HG03097 (cell line): ENCODE data around the gene YJEFN3.

Source experiments
- ATAC-seq: cut with Tn5 transposase; IDR thresholded peaks from one replicate; pipeline ENCODE4 v1.9.1; 2021; ENCODE audit not compliant: unreplicated experiment, low FRiP score

Gene YJEFN3

DNA sequence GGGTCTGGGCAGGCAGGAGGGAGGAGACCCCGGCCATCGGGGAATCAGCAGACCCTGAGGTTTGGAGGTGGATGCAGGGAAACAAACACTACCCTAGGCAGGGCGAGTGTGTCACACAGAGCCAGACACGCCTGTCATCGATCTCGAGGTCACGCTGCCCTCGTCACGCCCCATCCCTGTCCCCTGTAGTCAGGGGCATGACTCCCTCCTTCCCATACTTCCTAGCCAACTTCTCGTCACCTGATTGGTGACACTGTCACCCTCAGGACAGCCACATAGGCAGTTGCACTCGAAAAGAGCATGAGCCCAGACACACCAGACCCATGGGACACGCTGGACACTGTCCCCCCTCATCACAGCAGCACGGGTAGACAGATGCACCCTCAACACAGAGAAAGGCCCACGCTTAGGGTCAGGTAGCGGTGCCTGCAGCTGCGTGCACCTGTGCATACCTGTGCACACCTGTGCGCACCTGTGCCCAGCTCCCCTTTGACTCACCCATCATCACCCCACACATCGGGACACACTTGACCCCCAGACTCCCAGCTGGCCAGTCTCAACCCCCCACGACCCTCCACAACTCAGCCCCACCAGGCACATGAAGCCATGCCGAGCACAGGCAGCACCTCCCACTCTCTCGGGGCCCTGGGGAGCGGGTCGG is 21.2 kb downstream of the YJEFN3 start:
- ATAC-seq, result no peak

- ATAC-seq, result no peak
Observed at GRCh38 chr19:19550485-19550929, 21.8 kb downstream of the YJEFN3 start.

- no peak for ATAC-seq
Observed at GRCh38 chr19:19550972-19551852, 22.5 kb downstream of the YJEFN3 start.

DNA sequence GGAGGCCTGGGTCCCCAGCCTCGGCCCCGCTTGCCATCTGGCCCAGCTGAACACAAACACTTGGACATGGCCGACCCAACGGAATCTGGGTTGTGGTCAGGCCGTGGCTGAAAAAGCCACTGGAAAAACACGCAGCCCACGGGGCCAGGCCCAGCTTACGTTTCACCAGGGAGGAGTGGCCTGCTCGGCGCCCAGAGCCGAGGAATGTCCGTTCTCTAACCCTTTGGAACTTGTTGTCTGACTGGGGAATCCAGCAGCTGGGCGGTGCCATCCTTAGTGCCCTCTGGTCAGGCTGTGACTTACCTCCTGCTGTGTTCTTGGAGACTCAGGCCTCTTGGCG is 23.1 kb downstream of the YJEFN3 start:
- no peak for ATAC-seq

- no peak for ATAC-seq
Observed at GRCh38 chr19:19552798-19553197, 24.1 kb downstream of the YJEFN3 start.

GRCh38 chr19:19553670-19554069 is 25.0 kb downstream of the YJEFN3 start:
- ATAC-seq, result no peak

GRCh38 chr19:19554074-19555023 is 25.6 kb downstream of the YJEFN3 start:
- no peak for ATAC-seq

GRCh38 chr19:19558055-19558454 is 29.3 kb downstream of the YJEFN3 start:
- ATAC-seq, result no peak

DNA sequence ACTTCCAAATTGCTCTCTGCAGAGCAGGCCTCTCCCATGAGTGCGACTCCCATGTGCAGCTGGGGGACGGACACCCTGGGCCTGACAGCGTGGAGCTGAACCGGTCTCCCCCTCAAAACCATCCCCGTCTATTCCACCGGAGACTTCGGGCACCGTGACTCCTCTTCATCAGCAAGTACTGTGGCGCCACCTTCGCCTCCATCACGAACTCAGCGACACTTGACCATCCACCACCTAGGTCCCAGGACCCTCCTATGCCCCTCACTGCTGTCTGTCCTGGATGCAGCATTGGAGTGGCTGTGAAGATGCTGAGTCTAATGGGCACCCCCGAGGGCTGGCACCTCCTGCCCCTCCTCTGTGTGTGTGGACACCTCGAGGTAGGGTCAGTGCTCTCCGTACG is 29.9 kb downstream of the YJEFN3 start:
- ATAC-seq, result no peak

DNA sequence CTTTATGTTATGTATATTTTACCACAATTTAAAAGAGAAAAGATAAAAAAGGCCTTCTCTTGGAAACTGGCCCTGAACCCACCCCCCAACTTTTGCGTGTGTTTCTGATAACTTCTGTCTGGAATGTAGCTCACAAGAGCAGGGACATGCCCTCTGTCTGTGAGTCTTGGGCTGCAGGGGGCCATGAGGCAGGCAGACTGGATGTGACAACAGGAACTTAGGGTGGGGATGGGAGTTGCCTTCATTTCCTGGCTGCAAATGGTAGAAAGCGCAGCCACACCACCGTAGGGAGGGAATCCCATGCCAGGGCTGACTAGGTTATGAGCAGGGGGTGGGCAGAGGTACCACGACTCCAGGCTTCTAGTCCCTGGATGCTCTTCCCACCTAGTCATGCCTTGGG is 31.2 kb downstream of the YJEFN3 start:
- no peak for ATAC-seq

GRCh38 chr19:19561946-19562664 is 33.4 kb downstream of the YJEFN3 start:
- no peak for ATAC-seq

- ATAC-seq, result no peak
Observed at GRCh38 chr19:19562665-19563347, 34.1 kb downstream of the YJEFN3 start.

DNA sequence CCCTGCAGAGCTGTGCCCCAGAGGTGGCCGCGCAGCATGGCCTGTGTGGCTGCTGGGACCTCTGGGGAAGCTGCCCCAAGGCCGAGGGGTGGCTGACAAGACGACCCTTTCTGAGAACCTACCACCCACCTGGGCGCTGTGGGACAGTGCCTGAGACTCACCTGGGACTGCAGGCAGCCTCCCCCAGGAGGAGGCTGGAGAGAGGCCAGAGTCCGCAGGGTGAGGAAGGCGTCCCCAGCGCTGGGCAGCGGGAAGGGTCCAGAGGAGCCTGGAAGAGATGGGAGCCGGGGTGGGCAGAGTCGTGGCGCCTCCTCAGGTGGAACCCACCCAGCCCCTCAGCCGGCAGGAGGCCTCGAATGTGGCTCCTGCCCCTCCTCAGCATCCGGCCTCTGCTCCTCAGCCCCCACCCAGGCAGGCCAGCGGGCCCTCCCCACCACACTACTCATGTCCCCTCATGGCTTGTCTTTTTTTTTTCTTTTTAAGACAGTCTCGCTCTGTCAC is 34.7 kb downstream of the YJEFN3 start:
- no peak for ATAC-seq

GRCh38 chr19:19566306-19566705 is 37.6 kb downstream of the YJEFN3 start:
- no peak for ATAC-seq

- ATAC-seq, result no peak
Observed at GRCh38 chr19:19567391-19567790, 38.7 kb downstream of the YJEFN3 start.

DNA sequence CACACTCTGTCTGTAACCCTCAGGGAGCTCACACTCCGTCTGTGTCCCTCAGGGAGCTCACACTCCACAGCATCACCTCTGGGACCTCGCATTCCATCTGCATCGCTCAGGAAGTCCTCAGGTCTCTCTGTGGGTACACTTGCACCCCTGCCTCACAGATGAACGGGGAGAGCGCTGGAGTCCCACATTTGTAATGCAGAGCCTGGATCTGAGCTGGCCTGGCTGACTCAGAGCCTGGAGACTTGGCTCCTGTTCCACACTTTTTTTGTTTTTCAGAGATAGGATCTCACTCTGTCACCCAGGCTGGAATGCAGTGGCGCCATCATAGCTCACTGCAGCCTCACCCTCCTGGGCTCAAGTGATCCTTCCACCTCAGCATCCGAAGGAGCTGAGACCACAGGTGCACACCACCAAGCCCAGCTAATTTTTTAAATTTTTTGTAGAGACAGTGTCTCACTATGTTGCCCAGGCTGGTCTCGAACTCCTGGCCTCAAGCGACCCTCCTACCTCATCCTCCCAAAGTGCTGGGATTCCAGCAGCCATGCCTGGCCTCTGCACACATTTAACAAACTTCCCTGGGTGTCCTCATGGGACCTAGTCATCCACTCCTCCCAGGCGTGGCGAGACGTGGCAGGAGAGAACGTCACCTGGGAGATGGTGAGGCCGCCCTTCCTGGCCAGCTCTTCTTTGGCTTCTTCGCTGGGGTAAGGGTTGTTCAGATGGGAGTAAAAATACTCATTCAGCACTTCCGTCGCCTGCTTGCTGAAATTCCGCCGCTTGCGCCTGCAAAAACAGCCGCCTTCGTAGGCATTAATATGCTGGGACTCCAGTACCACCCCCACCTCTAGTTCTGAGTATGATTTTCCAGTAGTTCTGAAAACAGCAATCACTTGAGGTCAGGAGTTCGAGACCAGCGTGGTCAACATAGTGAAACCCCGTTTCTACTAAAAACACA is 40.4 kb downstream of the YJEFN3 start:
- ATAC-seq, result no peak

DNA sequence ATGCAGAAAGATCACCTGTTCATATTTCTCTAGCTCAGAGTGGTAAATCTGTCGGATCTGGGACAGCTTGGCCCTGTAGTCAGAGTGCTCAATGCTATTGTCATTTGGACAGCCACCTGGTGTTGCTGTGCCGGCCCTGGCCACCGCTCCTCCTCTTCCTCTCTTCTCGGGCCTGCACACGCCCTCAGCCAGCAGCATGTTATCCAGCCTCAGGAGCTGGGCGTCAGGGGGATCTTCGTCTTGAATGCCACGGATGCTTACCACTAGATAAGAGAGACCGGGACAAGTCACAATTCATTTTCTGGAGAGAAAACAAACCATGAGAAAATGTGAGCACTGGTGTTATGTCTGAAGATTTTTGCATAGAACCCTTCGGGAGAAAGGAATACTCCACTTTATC is 41.9 kb downstream of the YJEFN3 start:
- no peak for ATAC-seq

GRCh38 chr19:19571071-19571786 is 42.5 kb downstream of the YJEFN3 start:
- no peak for ATAC-seq
